Esophagus squamous epithelium (tissue), 5 donors: ENCODE data around the gene ASMTL. TPM values are rescaled to one million over a fixed set of nuclear protein-coding genes. Genes with fewer than 3 reads are reported as not detected.

Experiments used
- DNase-seq: peaks from one replicate; lab custom pipeline; 2025; lab: John Stamatoyannopoulos, UW
- H3K27ac ChIP-seq, 4 donors: fragments of 200-600 bp; sonication (generic); one replicate each; pipeline ENCODE4 v1.5.1; 2016 to 2019; ENCODE audit warnings: mild to moderate bottlenecking in 1 of 4
- H3K27me3 ChIP-seq, 4 donors: fragments of 200-600 bp; sonication (generic); 1 replicate in 3 of 4; 2 replicates in 1 of 4; pipeline versions ENCODE4 v1.5.1 to v1.6.0; 2017 to 2021; ENCODE audit warnings: antibody characterized with exemption in 1 of 4
- H3K36me3 ChIP-seq, 3 donors: fragments of 200-600 bp; sonication (generic); one replicate each; pipeline ENCODE4 v1.5.1; 2016 to 2019
- H3K4me1 ChIP-seq, 3 donors: fragments of 200-600 bp; sonication (generic); one replicate each; pipeline ENCODE4 v1.5.1; 2017 to 2019
- H3K4me3 ChIP-seq, 4 donors: fragments of 200-600 bp; sonication (generic); 1 replicate in 3 of 4; 2 replicates in 1 of 4; pipeline ENCODE4 v1.5.1; 2016 to 2019; ENCODE audit warnings: mild to moderate bottlenecking in 2 of 4, moderate library complexity in 1 of 4
- H3K9me3 ChIP-seq, 3 donors: fragments of 200-600 bp; sonication (generic); one replicate each; pipeline ENCODE4 v1.5.1; 2016 to 2019
- POLR2A ChIP-seq, 4 donors: fragments of 450-650 bp; IDR thresholded peaks; one replicate each; pipeline ENCODE4 v1.6.1; 2017; ENCODE audit warnings: antibody characterized with exemption in 4 of 4, mild to moderate bottlenecking in 4 of 4, moderate library complexity in 3 of 4
- WGBS, 2 donors: methylation state at CpG; one replicate each; pipeline ENCODE4 v1.1.5; 2018; 5-methylcytosine and 5-hydroxymethylcytosine counted together
- intact Hi-C: fragments of 100-400 bp; cut with DNase I; formaldehyde crosslinking; loops from one replicate; pipeline ENCODE4 v1.15.0; 2022
- total RNA-seq, 4 donors: library from RNA; depleted of rRNA; stranded (reverse); fragments of >200 nt; gene quantifications; one replicate each; pipeline ENCODE4 v1.1.0, GENCODE V29; 2016
- TF ChIP-seq, protein P1 (sequence below), 6 experiments: fragments of 450-650 bp in 4 of 6; fragments of 200-600 bp in 2 of 6; sonication (generic) in 2 of 6; IDR thresholded peaks; one replicate each; pipeline ENCODE4 v1.5.1; 2016 to 2019; ENCODE audit warnings: antibody characterized with exemption in 6 of 6, mild to moderate bottlenecking in 4 of 6, moderate library complexity in 4 of 6
- donor health status: DM: yes; HTN: yes; CAD: no.

Gene ASMTL
- total RNA-seq, 4 donors from 2014 or later, result 4.4 to 21.4 (median 11.1) TPM

DNA sequence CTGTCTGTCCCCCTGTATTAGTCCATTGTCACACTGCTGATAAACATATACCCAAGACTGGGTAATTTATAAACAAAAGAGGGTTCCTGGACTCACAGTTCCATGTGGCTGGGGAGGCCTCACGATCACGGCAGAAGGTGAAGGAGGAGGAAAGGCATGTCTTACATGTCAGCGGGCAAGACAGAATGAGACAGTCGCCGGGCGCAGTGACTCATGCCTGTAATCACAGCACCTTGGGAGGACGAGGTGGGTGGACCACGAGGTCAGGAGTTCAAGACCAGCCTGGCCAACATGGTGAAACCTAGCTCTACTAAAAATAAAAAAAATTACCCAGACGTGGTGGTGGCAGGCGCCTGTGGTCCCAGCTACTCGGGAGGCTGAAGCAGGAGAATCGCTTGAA lies 91.4 kb downstream of the ASMTL start:
- Histone ChIP-seq H3K36me3 (peaks cover 0 to 38% (median 0%) of the 10 kb centered on the region in 3 donors), H3K4me3 (no peak overlapping the region), H3K27ac (no peak overlapping the region), H3K27me3 (no peaks in the 10 kb centered on the region), H3K4me1 (no peaks in the 10 kb centered on the region), H3K9me3 (peaks cover 0 to 10% (median 0%) of the 10 kb centered on the region in 3 donors)
- 70 to 72% methylated on average over 10 to 12 of the region's 12 CpGs for WGBS, 2 donors
- intact Hi-C loops, result no loop called here
- no peak for DNase-seq
- TF ChIP-seq POLR2A (IDR thresholded peaks at IDR 0.05), result no peak
- TF ChIP-seq, protein P1, sequence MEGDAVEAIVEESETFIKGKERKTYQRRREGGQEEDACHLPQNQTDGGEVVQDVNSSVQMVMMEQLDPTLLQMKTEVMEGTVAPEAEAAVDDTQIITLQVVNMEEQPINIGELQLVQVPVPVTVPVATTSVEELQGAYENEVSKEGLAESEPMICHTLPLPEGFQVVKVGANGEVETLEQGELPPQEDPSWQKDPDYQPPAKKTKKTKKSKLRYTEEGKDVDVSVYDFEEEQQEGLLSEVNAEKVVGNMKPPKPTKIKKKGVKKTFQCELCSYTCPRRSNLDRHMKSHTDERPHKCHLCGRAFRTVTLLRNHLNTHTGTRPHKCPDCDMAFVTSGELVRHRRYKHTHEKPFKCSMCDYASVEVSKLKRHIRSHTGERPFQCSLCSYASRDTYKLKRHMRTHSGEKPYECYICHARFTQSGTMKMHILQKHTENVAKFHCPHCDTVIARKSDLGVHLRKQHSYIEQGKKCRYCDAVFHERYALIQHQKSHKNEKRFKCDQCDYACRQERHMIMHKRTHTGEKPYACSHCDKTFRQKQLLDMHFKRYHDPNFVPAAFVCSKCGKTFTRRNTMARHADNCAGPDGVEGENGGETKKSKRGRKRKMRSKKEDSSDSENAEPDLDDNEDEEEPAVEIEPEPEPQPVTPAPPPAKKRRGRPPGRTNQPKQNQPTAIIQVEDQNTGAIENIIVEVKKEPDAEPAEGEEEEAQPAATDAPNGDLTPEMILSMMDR (IDR thresholded peaks at IDR 0.05), result no peak

- Histone ChIP-seq H3K4me1 (peaks cover 0 to 7% (median 0%) of the 10 kb centered on the region in 3 donors), H3K36me3 (peaks cover 0 to 38% (median 0%) of the 10 kb centered on the region in 3 donors), H3K27me3 (no peaks in the 10 kb centered on the region), H3K9me3 (peaks cover 0 to 10% (median 0%) of the 10 kb centered on the region in 3 donors), H3K4me3 (no peak overlapping the region), H3K27ac (no peak overlapping the region)
- TF ChIP-seq, protein P1 (IDR thresholded peaks at IDR 0.05), result no peak
- no peak for TF ChIP-seq POLR2A (IDR thresholded peaks at IDR 0.05)
- intact Hi-C loops, result no loop called here
- 87 to 92% methylated on average over 2 of the region's 2 CpGs for WGBS, 2 donors
- DNase-seq, result no peak
Measured at GRCh38 chrX:1360171-1360570, 92.5 kb downstream of the ASMTL start.

GRCh38 chrX:1359477-1359873 lies 93.2 kb downstream of the ASMTL start:
- DNase-seq, result no peak
- H3K4me1 ChIP-seq, result peaks cover 0 to 7% (median 0%) of the 10 kb centered on the region in 3 donors
- no peak overlapping the region for H3K4me3 ChIP-seq
- 85% methylated on average over 4 of the region's 4 CpGs for WGBS, 2 donors
- intact Hi-C loops, result no loop called here
- H3K36me3 ChIP-seq, result peaks cover 0 to 32% (median 0%) of the 10 kb centered on the region in 3 donors
- H3K27ac ChIP-seq, result no peak overlapping the region
- peaks cover 0 to 10% (median 0%) of the 10 kb centered on the region in 3 donors for H3K9me3 ChIP-seq
- TF ChIP-seq, protein P1 (IDR thresholded peaks at IDR 0.05), result no peak
- TF ChIP-seq POLR2A (IDR thresholded peaks at IDR 0.05), result no peak
- H3K27me3 ChIP-seq, result no peaks in the 10 kb centered on the region

GRCh38 chrX:1358793-1359476 lies 93.8 kb downstream of the ASMTL start:
- no peaks in the 10 kb centered on the region for H3K27me3 ChIP-seq
- intact Hi-C loops, result no loop called here
- TF ChIP-seq, protein P1 (IDR thresholded peaks at IDR 0.05), result no peak
- TF ChIP-seq POLR2A (IDR thresholded peaks at IDR 0.05), result no peak
- peaks cover 0 to 7% (median 0%) of the 10 kb centered on the region in 3 donors for H3K4me1 ChIP-seq
- peaks cover 0 to 26% (median 0%) of the 10 kb centered on the region in 3 donors for H3K36me3 ChIP-seq
- no peak overlapping the region for H3K4me3 ChIP-seq
- no peak for DNase-seq
- peaks cover 0 to 10% (median 0%) of the 10 kb centered on the region in 3 donors for H3K9me3 ChIP-seq
- no peak overlapping the region for H3K27ac ChIP-seq
- WGBS, 2 donors, result 87 to 92% methylated on average over 5 to 6 of the region's 6 CpGs

- H3K27me3 ChIP-seq, result no peaks in the 10 kb centered on the region
- H3K4me3 ChIP-seq, result no peak overlapping the region
- peaks cover 0 to 19% (median 0%) of the 10 kb centered on the region in 3 donors for H3K36me3 ChIP-seq
- intact Hi-C loops, result no loop called here
- no peak overlapping the region for H3K27ac ChIP-seq
- H3K9me3 ChIP-seq, result peaks cover 0 to 10% (median 0%) of the 10 kb centered on the region in 3 donors
- TF ChIP-seq, protein P1 (IDR thresholded peaks at IDR 0.05), result no peak
- TF ChIP-seq POLR2A (IDR thresholded peaks at IDR 0.05), result no peak
- 91 to 97% methylated on average over 8 to 10 of the region's 10 CpGs for WGBS, 2 donors
- DNase-seq, result no peak
- H3K4me1 ChIP-seq, result peaks cover 0 to 7% (median 0%) of the 10 kb centered on the region in 3 donors
Measured at GRCh38 chrX:1357993-1358392, 94.7 kb downstream of the ASMTL start.
